Cardiac fibroblast (primary cell): ENCODE measurements around the gene CARS2.
"Not testable (repeated sequence)": the region's sequence is repeated elsewhere in the genome, so short reads cannot be mapped to it uniquely, and the experiment has no call there.

Source experiments
- DNase-seq, 2 donors: peaks; one replicate each; pipeline versions ENCODE4 v3.0.0 to v3.0.0-alpha.2; 2010; ENCODE audit warnings: low read depth in 2 of 2
- H3K4me3 ChIP-seq, 2 donors: replicated peaks in 1 of 2; 1 replicate in 1 of 2; 2 replicates in 1 of 2; pipeline ENCODE4 v1.5.1; 2011; ENCODE audit warnings: low read depth in 2 of 2, low read length in 2 of 2, mild to moderate bottlenecking in 2 of 2, moderate library complexity in 1 of 2
- TF ChIP-seq, protein P1 (sequence below): IDR thresholded peaks from one replicate; pipeline ENCODE4 v1.5.1; 2011; ENCODE audit warnings: low read depth, mild to moderate bottlenecking, low read length, inconsistent platforms

The CARS2 gene

DNA sequence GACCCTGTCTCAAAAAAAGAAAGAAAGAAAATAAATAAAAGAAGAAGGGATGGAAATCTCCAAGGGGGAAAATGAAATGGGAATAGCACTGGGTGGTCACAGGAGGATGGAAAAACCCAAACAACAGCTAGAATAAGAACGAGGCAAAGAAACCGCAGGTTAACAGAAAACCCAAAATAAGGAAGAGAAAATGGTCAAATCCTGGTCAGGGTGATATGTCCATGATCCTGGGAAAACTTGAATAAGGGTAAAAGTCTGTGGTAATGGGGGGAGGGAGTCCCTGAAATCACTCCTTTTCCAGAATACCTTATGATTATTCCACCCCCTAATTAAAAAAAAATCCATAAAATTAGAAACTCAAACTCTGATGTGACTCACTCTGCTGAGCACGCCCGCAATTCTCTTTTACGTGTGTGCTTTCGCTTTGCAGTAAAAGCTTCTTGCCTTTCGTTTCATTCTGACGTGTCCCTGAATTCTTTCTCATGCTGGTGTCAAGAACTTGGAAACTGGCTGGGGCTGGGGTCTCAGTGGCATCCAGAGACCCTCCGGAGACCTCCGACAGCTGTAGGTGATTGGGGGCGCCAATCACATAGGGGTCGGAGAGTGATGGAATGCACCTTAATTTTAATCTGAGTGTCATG lies 94.8 kb downstream of the CARS2 start:
- TF ChIP-seq, protein P1, sequence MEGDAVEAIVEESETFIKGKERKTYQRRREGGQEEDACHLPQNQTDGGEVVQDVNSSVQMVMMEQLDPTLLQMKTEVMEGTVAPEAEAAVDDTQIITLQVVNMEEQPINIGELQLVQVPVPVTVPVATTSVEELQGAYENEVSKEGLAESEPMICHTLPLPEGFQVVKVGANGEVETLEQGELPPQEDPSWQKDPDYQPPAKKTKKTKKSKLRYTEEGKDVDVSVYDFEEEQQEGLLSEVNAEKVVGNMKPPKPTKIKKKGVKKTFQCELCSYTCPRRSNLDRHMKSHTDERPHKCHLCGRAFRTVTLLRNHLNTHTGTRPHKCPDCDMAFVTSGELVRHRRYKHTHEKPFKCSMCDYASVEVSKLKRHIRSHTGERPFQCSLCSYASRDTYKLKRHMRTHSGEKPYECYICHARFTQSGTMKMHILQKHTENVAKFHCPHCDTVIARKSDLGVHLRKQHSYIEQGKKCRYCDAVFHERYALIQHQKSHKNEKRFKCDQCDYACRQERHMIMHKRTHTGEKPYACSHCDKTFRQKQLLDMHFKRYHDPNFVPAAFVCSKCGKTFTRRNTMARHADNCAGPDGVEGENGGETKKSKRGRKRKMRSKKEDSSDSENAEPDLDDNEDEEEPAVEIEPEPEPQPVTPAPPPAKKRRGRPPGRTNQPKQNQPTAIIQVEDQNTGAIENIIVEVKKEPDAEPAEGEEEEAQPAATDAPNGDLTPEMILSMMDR: no peak
- DNase-seq: no peak
- no peak overlapping the region for H3K4me3 ChIP-seq

DNA sequence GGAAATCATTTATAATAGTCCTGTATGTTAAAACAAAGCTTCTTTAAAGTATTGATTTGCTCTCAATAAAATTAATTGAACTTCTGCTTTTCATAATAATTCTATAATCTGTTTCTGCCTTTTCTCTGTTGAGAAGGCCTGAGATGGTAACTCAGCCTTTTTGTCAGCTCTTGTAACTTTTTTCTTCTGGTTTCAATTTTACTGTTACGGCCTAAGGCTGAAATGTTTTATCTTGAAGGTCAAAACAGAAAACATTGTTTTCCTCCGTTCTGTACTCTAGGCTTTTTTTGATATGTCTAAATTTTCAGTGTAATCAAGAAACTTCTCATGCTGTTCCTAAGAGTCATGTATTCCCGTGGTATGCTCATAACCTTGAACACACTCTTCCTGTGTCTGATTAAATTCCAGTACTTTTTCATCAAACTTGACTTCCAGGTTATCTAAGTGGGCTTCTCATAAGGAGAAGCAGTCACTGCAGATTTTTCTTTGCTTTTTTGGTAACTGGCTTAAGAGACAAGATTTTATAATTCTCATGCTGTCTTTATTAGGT lies 98.2 kb downstream of the CARS2 start:
- no peak overlapping the region for H3K4me3 ChIP-seq
- DNase-seq: no peak
- TF ChIP-seq, protein P1: no peak

DNA sequence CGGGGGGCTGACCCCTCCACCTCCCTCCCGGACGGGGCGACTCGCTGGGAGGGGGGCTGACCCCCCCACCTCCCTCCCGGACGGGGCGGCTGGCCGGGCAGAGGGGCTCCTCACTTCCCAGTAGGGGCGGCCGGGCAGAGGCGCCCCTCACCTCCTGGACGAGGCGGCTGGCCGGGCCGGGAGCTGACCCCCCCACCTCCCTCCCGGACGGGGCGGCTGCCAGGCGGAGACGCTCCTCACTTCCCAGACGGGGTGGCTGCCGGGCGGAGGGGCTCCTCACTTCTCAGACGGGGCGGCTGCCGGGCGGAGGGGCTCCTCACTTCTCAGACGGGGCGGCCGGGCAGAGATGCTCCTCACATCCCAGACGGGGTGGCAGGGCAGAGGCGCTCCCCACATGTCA lies 99.6 kb downstream of the CARS2 start:
- not testable (repeated sequence) for H3K4me3 ChIP-seq, DNase-seq

DNA sequence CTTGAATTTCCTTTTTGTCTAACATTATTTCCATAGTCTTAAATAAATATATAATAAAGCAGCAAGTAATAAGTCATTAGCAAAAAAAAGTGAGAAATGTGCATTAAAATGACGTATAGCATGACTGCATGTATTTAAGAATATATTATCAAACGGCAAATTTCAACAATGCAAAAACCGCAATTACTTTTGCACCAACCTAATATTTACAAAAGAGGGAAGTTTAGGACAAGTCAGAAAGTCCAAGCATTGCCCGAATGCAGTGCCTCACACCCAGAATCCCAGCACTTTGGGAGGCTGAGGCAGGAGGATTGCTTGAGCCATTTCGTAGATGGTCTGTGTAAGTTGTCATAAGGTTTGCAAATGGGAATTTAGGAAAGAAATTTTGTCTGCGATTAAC lies 100.8 kb downstream of the CARS2 start:
- TF ChIP-seq, protein P1: no peak
- DNase-seq: no peak
- no peak overlapping the region for H3K4me3 ChIP-seq

DNA sequence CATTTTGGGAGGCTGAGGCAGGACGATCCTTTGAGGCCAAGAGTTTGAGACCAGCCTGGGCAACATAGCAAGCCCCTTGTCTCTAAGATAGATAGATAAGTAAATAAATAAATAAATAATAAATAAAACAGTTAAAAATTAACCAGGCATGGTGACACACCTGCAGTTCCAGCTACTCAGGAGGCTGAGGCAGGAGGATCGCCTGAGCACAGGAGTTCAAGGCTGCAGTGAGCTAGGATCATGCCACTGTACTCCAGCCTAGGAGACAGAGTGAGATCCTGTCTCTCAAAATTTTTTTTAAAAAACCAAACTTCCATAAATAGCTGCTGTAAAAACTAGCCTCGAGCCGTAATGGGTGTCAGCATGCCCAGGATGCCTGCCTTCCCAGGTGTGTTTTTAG lies 104.9 kb downstream of the CARS2 start:
- no peak overlapping the region for H3K4me3 ChIP-seq
- TF ChIP-seq, protein P1: no peak
- no peak for DNase-seq

DNA sequence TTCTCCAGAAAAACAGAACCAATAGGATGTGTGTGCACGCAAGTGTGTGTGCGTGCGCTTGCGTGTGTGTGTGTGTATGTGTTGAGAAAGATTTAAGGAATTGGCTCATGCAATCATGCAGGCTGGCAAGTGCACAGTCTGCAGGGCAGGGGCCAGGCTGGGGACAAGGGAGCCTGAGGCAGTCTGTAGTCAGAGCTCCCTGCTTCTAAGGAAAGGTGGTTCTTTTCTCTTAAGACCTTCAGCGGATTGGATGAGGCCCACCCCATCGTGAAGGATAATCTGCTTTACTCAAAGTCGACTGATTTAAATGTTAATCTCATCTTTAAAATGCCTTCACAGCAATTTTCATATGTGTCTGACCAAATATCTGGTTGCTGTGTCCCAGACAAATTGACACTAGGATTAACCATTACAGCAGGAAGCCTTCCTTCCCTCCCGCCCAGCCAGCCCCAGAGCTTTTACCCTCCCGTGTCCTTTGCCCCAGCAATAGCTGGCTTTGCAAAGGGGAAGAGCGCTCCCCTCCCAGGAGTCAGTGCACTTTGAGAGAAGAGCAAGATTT lies 105.6 kb downstream of the CARS2 start:
- DNase-seq: no peak
- TF ChIP-seq, protein P1: no peak
- H3K4me3 ChIP-seq: no peak overlapping the region

DNA sequence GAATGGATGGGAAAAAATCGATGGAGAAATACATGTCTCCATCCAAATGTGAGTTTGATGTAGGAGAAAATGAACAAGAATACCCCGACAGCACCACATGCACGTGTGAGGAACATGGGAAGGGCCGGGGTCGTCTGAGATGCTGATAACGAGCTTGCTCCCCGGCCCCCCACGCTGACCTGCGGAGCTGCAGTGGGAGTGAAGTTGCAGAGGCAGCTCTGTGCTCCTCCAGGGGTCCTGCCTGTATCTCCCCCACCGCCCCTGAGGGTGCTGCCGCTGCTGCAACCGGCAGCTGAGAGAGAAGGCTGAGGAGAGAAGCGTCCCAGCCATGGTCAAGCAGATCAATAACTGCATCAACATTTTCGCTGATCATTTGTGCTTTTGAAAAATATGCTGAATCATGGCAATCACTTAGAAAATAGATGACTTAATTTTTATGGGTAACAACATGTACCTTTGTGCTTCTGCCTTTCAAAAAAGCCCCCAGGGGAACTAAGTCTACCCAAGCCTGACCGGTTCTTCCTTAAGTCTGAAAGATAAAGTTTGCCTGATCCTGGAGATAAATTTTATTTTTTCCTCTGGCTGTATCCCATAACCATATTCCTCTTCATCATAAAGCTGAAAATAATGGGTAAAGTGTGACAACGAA lies 108.8 kb downstream of the CARS2 start:
- DNase-seq: no peak
- TF ChIP-seq, protein P1: no peak
- H3K4me3 ChIP-seq: no peak overlapping the region
